GM18868 (cell line): Measurements from ENCODE around the gene MAT1A.
"Not testable (repeated sequence)": the region's sequence is repeated elsewhere in the genome, so short reads cannot be mapped to it uniquely, and the experiment has no call there.

Experiments
- ATAC-seq: cut with Tn5 transposase; IDR thresholded peaks from one replicate; pipeline ENCODE4 v1.9.1; 2021; ENCODE audit warnings: mild to moderate bottlenecking, moderate library complexity; ENCODE audit not compliant: unreplicated experiment

The MAT1A gene

DNA sequence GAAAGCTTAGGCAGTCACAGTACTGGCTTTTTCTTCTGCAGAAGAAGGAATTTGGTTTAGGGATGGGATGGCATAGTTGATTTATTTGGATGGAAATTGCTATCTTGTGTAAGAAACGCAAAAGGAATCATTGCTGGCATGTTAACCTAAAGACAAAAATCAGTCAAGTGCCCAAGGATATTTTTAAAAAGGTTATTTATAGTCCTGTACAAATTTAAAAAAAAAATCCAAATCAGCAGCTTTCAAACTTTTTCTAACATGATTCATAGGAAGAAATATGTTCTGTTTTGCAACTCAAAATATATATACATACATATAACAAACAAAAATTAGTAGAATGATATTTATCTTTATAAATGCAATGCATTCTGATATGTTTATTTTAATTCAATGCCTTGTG, 55.6 kb downstream of the MAT1A start:
- not testable (repeated sequence) for ATAC-seq

DNA sequence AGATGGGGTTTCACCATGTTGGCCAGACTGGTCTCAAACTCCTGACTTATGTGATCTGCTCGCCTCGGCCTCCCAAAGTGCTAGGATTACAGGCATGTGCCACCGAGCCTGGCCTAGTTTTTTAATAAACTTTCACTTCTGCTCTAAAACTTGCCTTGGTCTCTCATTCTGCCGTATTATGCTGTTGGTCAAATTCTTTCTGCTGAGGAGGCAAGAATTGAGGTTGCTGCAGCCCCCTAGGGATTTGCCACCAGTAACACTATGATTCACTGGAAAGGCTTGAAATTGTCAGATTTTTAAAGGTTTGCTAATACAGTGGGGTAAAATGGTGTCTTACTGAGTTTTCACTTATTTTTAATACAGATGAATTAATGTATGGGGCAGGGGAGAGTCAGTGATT, 62.7 kb downstream of the MAT1A start:
- ATAC-seq = peak; percentile 85

DNA sequence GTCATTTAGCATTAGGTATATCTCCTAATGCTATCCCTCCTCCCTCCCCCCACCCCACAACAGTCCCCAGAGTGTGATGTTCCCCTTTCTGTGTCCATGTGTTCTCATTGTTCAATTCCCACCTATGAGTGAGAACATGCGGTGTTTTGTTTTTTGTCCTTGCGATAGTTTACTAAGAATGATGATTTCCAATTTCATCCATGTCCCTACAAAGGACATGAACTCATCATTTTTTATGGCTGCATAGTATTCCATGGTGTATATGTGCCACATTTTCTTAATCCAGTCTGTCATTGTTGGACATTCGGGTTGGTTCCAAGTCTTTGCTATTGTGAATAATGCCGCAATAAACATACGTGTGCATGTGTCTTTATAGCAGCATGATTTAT, 66.4 kb downstream of the MAT1A start:
- ATAC-seq = not testable (repeated sequence)
